Mesenchymal stem cell (in vitro differentiated cells and primary cell): ENCODE results near the gene SV2B.

Experiments
- DNase-seq: peaks from one replicate; pipeline ENCODE4 v3.0.0-alpha.2; 2013
- H2AFZ ChIP-seq: one replicate; pipeline ENCODE4 v1.6.1; 2013; ENCODE audit warnings: low read depth, mild to moderate bottlenecking, control low read depth, inconsistent platforms, low read length, moderate library complexity
- H2AK5ac ChIP-seq: 2 replicates; pipeline ENCODE4 v1.6.1; 2013; ENCODE audit warnings: low read length, moderate library complexity, mild to moderate bottlenecking, inconsistent platforms; ENCODE audit not compliant: severe bottlenecking
- H2BK120ac ChIP-seq: one replicate; pipeline ENCODE4 v1.6.1; 2013; ENCODE audit warnings: low read depth, mild to moderate bottlenecking, inconsistent platforms, low read length, moderate library complexity
- H2BK12ac ChIP-seq, 2 experiments: one replicate each; pipeline ENCODE4 v1.6.1; 2013; ENCODE audit warnings: inconsistent platforms in 2 of 2, low read length in 2 of 2, mild to moderate bottlenecking in 2 of 2, moderate library complexity in 2 of 2, control low read depth in 1 of 2
- H2BK15ac ChIP-seq: one replicate; pipeline ENCODE4 v1.6.1; 2013; ENCODE audit warnings: mild to moderate bottlenecking, low read depth, inconsistent platforms; ENCODE audit not compliant: poor library complexity, severe bottlenecking
- H2BK5ac ChIP-seq: 2 replicates; pipeline ENCODE4 v1.6.1; 2013; ENCODE audit warnings: low read depth, mild to moderate bottlenecking, low read length, control low read depth, inconsistent platforms; ENCODE audit not compliant: poor library complexity, severe bottlenecking
- H3K14ac ChIP-seq, 2 experiments: one replicate each; pipeline ENCODE4 v1.6.1; 2013; ENCODE audit warnings: inconsistent platforms in 2 of 2, low read length in 2 of 2, control low read depth in 1 of 2, mild to moderate bottlenecking in 1 of 2, moderate library complexity in 1 of 2
- H3K18ac ChIP-seq, 2 experiments: one replicate each; pipeline ENCODE4 v1.6.1; 2013; ENCODE audit warnings: inconsistent platforms in 2 of 2, low read length in 2 of 2, control low read depth in 1 of 2, low read depth in 1 of 2, mild to moderate bottlenecking in 1 of 2
- H3K23ac ChIP-seq, 2 experiments: one replicate each; pipeline ENCODE4 v1.6.1; 2013; ENCODE audit warnings: inconsistent platforms in 2 of 2, low read length in 2 of 2, mild to moderate bottlenecking in 2 of 2, moderate library complexity in 2 of 2, control low read depth in 1 of 2
- H3K27ac ChIP-seq: 2 replicates; pipeline ENCODE4 v1.5.1; 2013; ENCODE audit warnings: mild to moderate bottlenecking, moderate library complexity, low read length, control low read depth, inconsistent platforms; ENCODE audit not compliant: poor library complexity, severe bottlenecking
- H3K27me3 ChIP-seq, 2 experiments: 2 replicates each; pipeline versions ENCODE4 v1.6.1 to v1.7.0; 2013; ENCODE audit warnings: low read length in 2 of 2, mild to moderate bottlenecking in 2 of 2, moderate library complexity in 2 of 2, control low read depth in 1 of 2, inconsistent platforms in 1 of 2; ENCODE audit not compliant: control insufficient read depth in 1 of 2, insufficient read depth in 1 of 2
- H3K36me3 ChIP-seq, 2 experiments: 2 replicates each; pipeline versions ENCODE4 v1.6.1 to v1.7.0; 2013; ENCODE audit warnings: low read length in 2 of 2, control low read depth in 1 of 2, inconsistent platforms in 1 of 2, low read depth in 1 of 2, mild to moderate bottlenecking in 1 of 2; ENCODE audit not compliant: insufficient read depth in 2 of 2, control insufficient read depth in 1 of 2
- H3K4ac ChIP-seq, 2 experiments: one replicate each; pipeline ENCODE4 v1.6.1; 2013; ENCODE audit warnings: inconsistent platforms in 2 of 2, low read length in 2 of 2, mild to moderate bottlenecking in 2 of 2, moderate library complexity in 2 of 2, control low read depth in 1 of 2, low read depth in 1 of 2
- H3K4me1 ChIP-seq: 2 replicates; pipeline ENCODE4 v1.6.1; 2013; ENCODE audit warnings: low read depth, low read length, control low read depth; ENCODE audit not compliant: control insufficient read depth, insufficient read depth
- H3K4me2 ChIP-seq: 2 replicates; pipeline ENCODE4 v1.6.1; 2013; ENCODE audit warnings: low read length, mild to moderate bottlenecking, inconsistent platforms; ENCODE audit not compliant: poor library complexity, severe bottlenecking
- H3K4me3 ChIP-seq, 2 experiments: 2 replicates each; pipeline versions ENCODE4 v1.5.1 to v1.7.0; 2013; ENCODE audit warnings: low read length in 2 of 2, mild to moderate bottlenecking in 2 of 2, control low read depth in 1 of 2, low read depth in 1 of 2; ENCODE audit not compliant: insufficient read depth in 1 of 2
- H3K79me1 ChIP-seq: replicated peaks from 2 replicates; pipeline ENCODE4 v1.6.1; 2013; ENCODE audit warnings: mild to moderate bottlenecking, control low read depth, low read length, inconsistent platforms; ENCODE audit not compliant: poor library complexity, severe bottlenecking
- H3K9ac ChIP-seq: 2 replicates; pipeline ENCODE4 v1.7.0; 2013; ENCODE audit warnings: mild to moderate bottlenecking, low read length, moderate library complexity
- H3K9me3 ChIP-seq: 2 replicates; pipeline ENCODE4 v1.7.0; 2013; ENCODE audit warnings: mild to moderate bottlenecking, low read length; ENCODE audit not compliant: control insufficient read depth
- H4K8ac ChIP-seq: one replicate; pipeline ENCODE4 v1.6.1; 2013; ENCODE audit warnings: inconsistent platforms, mild to moderate bottlenecking, low read length, moderate library complexity
- H4K91ac ChIP-seq: one replicate; pipeline ENCODE4 v1.6.1; 2013; ENCODE audit warnings: mild to moderate bottlenecking, low read length, inconsistent platforms
- WGBS: methylation state at CpG from one replicate; pipeline ENCODE4 v1.1.7; 2013; ENCODE audit warnings: mixed read lengths; 5-methylcytosine and 5-hydroxymethylcytosine counted together

SV2B gene

GRCh38 chr15:91100814-91101607, 954 bp downstream of the SV2B start:
- no peaks in the 10 kb centered on the region for H3K36me3 ChIP-seq
- H3K4me2 ChIP-seq: peak overlapping the region; percentile 72
- H3K9me3 ChIP-seq: no peaks in the 10 kb centered on the region
- H3K27ac ChIP-seq: no peak overlapping the region
- no peak overlapping the region for H2BK5ac ChIP-seq
- peak overlapping the region in 1 of 2 experiments; percentile 79 for H3K4me3 ChIP-seq
- no peak overlapping the region for H4K8ac ChIP-seq
- no peak overlapping the region for H2BK120ac ChIP-seq
- H2AK5ac ChIP-seq: no peak overlapping the region
- H3K4me1 ChIP-seq: peaks cover 12% of the 10 kb centered on the region
- H4K91ac ChIP-seq: no peak overlapping the region
- no peak overlapping the region for H3K14ac ChIP-seq
- H3K18ac ChIP-seq: no peak overlapping the region
- no peak overlapping the region for H2BK12ac ChIP-seq
- H2BK15ac ChIP-seq: no peak overlapping the region
- WGBS: 28% methylated on average over 18 of the region's 18 CpGs
- peak; percentile 3 for DNase-seq
- no peak overlapping the region for H3K4ac ChIP-seq
- H3K27me3 ChIP-seq: peaks cover 49 to 75% of the 10 kb centered on the region in 2 experiments
- no peak overlapping the region for H2AFZ ChIP-seq
- H3K23ac ChIP-seq: no peak overlapping the region
- peak overlapping the region; percentile 57 for H3K9ac ChIP-seq
- H3K79me1 ChIP-seq: no peaks in the 10 kb centered on the region

DNA sequence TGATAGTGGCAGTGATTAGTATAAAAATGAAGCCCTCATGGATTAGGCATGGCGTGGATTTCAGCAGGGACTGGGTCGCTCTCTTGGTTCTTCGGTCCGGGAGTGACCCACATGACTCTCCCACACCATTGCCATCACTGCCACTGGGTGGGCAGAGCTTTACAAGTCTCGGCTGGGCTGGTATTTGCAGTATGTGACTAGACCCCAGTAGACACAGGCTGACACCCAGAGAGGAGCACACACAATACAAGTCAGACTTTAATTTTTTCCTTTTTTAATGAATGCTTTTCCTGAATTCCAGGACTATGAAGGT, 1.5 kb downstream of the SV2B start:
- H3K27ac ChIP-seq: no peak overlapping the region
- no peak overlapping the region for H3K18ac ChIP-seq
- H4K91ac ChIP-seq: no peak overlapping the region
- no peak overlapping the region for H2BK15ac ChIP-seq
- H3K27me3 ChIP-seq: peaks cover 49 to 73% of the 10 kb centered on the region in 2 experiments
- no peak overlapping the region for H2BK5ac ChIP-seq
- H3K36me3 ChIP-seq: no peaks in the 10 kb centered on the region
- 81% methylated on average over 5 of the region's 5 CpGs for WGBS
- H3K9ac ChIP-seq: no peak overlapping the region
- H3K14ac ChIP-seq: no peak overlapping the region
- no peak overlapping the region for H3K4ac ChIP-seq
- H3K23ac ChIP-seq: no peak overlapping the region
- no peak overlapping the region for H2AFZ ChIP-seq
- H3K4me2 ChIP-seq: no peak overlapping the region
- H4K8ac ChIP-seq: no peak overlapping the region
- no peaks in the 10 kb centered on the region for H3K79me1 ChIP-seq
- no peaks in the 10 kb centered on the region for H3K9me3 ChIP-seq
- no peak overlapping the region for H2BK12ac ChIP-seq
- H2BK120ac ChIP-seq: no peak overlapping the region
- no peak for DNase-seq
- H3K4me1 ChIP-seq: peaks cover 12% of the 10 kb centered on the region
- H2AK5ac ChIP-seq: no peak overlapping the region
- H3K4me3 ChIP-seq: no peak overlapping the region

GRCh38 chr15:91102546-91103330, 2.7 kb downstream of the SV2B start:
- peaks cover 12% of the 10 kb centered on the region for H3K4me1 ChIP-seq
- no peak overlapping the region for H3K4ac ChIP-seq
- no peak overlapping the region for H2BK12ac ChIP-seq
- H2BK120ac ChIP-seq: no peak overlapping the region
- H2BK15ac ChIP-seq: no peak overlapping the region
- no peak overlapping the region for H3K18ac ChIP-seq
- H3K36me3 ChIP-seq: no peaks in the 10 kb centered on the region
- H2BK5ac ChIP-seq: no peak overlapping the region
- no peak overlapping the region for H3K23ac ChIP-seq
- H3K27ac ChIP-seq: no peak overlapping the region
- H4K91ac ChIP-seq: no peak overlapping the region
- no peak overlapping the region for H3K4me3 ChIP-seq
- WGBS: 62% methylated on average over 4 of the region's 6 CpGs
- peaks cover 49 to 65% of the 10 kb centered on the region in 2 experiments for H3K27me3 ChIP-seq
- H3K14ac ChIP-seq: no peak overlapping the region
- H2AK5ac ChIP-seq: no peak overlapping the region
- DNase-seq: no peak
- H3K79me1 ChIP-seq: no peaks in the 10 kb centered on the region
- H4K8ac ChIP-seq: no peak overlapping the region
- no peak overlapping the region for H3K4me2 ChIP-seq
- H3K9me3 ChIP-seq: no peaks in the 10 kb centered on the region
- no peak overlapping the region for H2AFZ ChIP-seq
- no peak overlapping the region for H3K9ac ChIP-seq

- H2BK12ac ChIP-seq: no peak overlapping the region
- H3K36me3 ChIP-seq: no peaks in the 10 kb centered on the region
- H3K4me3 ChIP-seq: no peak overlapping the region
- no peak overlapping the region for H3K9ac ChIP-seq
- no peak overlapping the region for H3K23ac ChIP-seq
- H4K8ac ChIP-seq: no peak overlapping the region
- no peak overlapping the region for H2AFZ ChIP-seq
- WGBS: no CpG with 5 or more reads among the region's 1 CpG
- no peak overlapping the region for H4K91ac ChIP-seq
- no peak overlapping the region for H2BK15ac ChIP-seq
- H3K18ac ChIP-seq: no peak overlapping the region
- H3K4me1 ChIP-seq: peaks cover 12% of the 10 kb centered on the region
- no peak overlapping the region for H2AK5ac ChIP-seq
- no peak overlapping the region for H2BK5ac ChIP-seq
- H3K4ac ChIP-seq: no peak overlapping the region
- no peak overlapping the region for H3K4me2 ChIP-seq
- H3K14ac ChIP-seq: no peak overlapping the region
- peaks cover 40 to 58% of the 10 kb centered on the region in 2 experiments for H3K27me3 ChIP-seq
- no peak overlapping the region for H2BK120ac ChIP-seq
- no peak overlapping the region for H3K27ac ChIP-seq
- no peaks in the 10 kb centered on the region for H3K9me3 ChIP-seq
- no peak for DNase-seq
- no peaks in the 10 kb centered on the region for H3K79me1 ChIP-seq
Observed at GRCh38 chr15:91104111-91104510, 4.1 kb downstream of the SV2B start.
